Brain microvascular endothelial cell (primary cell): ENCODE measurements around the gene FCHSD2.

Experiments
- DNase-seq: peaks from one replicate; pipeline ENCODE4 v3.0.0-alpha.2; 2020
- H3K27ac ChIP-seq: fragments of 250-450 bp; sonication (Bioruptor Pico); 2 replicates; pipeline ENCODE4 v1.5.1; 2020; ENCODE audit warnings: mild to moderate bottlenecking, moderate library complexity
- H3K27me3 ChIP-seq: fragments of 250-450 bp; sonication (Bioruptor Pico); replicated peaks from 2 replicates; pipeline ENCODE4 v1.5.1; 2020; ENCODE audit warnings: mild to moderate bottlenecking
- H3K36me3 ChIP-seq: fragments of 250-450 bp; sonication (Bioruptor Pico); replicated peaks from 2 replicates; pipeline ENCODE4 v1.5.1; 2020; ENCODE audit warnings: mild to moderate bottlenecking
- H3K4me3 ChIP-seq: 2 replicates; pipeline ENCODE4 v1.5.1; 2011; ENCODE audit warnings: low read depth, mild to moderate bottlenecking, control low read depth, low read length, moderate library complexity
- in situ Hi-C: cut with HindIII; loops from 2 replicates; pipeline ENCODE4 v1.10.0; 2017; ENCODE audit warnings: low sequenced_read_pairs, low pct_ligation_motif_present
- TF ChIP-seq, protein P1 (sequence below): IDR thresholded peaks from 2 replicates; pipeline ENCODE4 v1.5.1; 2011; ENCODE audit warnings: low read depth, mild to moderate bottlenecking, moderate library complexity, low read length, control low read depth, inconsistent platforms; ENCODE audit errors: missing control alignments

Gene FCHSD2

DNA sequence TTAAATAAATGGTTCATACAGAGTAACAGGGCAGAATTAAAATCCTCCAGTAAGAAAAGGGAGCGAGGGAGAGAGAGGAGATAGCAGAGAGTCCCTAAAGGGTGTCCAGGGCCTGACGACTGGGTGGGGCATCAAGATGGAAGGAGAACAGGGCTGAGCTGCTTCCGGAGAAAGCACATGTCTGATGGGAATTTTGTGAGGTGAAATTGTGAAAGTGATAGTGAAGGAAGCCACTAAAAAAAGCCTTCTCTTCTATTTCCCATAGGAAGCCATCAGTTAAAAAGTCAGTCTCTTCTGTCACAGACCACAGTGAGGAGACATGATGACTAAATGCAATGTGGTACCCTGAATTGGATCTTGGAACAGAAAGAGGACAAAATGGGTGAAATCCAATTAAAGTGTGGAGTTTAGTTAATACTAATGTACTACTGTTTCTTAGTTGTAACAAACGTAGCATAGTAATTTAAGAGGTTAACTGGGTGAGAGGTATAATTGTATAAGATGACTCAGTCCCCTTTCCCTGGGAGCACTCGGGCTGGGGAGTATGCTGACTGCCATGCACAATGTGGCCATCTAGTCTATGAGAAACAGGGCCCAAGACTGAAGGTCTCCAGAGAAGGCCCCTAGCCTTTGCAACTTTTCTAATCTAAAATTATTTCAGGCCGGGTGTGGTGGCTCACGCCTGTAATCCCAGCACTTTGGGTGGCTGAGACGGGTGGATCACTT is 29.5 kb upstream of the FCHSD2 start:
- TF ChIP-seq, protein P1, sequence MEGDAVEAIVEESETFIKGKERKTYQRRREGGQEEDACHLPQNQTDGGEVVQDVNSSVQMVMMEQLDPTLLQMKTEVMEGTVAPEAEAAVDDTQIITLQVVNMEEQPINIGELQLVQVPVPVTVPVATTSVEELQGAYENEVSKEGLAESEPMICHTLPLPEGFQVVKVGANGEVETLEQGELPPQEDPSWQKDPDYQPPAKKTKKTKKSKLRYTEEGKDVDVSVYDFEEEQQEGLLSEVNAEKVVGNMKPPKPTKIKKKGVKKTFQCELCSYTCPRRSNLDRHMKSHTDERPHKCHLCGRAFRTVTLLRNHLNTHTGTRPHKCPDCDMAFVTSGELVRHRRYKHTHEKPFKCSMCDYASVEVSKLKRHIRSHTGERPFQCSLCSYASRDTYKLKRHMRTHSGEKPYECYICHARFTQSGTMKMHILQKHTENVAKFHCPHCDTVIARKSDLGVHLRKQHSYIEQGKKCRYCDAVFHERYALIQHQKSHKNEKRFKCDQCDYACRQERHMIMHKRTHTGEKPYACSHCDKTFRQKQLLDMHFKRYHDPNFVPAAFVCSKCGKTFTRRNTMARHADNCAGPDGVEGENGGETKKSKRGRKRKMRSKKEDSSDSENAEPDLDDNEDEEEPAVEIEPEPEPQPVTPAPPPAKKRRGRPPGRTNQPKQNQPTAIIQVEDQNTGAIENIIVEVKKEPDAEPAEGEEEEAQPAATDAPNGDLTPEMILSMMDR = no peak

DNA sequence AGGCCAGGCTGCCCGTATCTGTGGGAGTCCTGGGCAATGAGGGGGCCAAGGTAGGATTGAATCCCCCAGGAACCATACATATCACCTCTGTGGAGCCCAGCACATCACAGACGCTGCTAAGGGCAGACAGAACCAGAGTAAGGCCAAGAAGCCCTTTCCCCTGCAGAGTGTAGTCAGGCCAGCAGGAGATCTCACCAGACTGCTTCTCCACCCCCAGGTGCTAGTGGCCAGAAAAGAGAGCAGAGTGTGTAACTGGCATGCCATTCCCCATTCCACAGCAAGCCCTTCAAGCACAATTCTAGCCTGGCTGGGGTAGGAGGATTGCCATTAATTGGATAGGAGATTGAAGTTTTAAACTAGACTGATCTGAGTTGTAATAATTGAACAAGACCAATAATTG is 28.0 kb upstream of the FCHSD2 start:
- TF ChIP-seq, protein P1 = no peak
- Histone ChIP-seq H3K36me3 (no peaks in the 10 kb centered on the region), H3K27ac (no peak overlapping the region), H3K4me3 (no peak overlapping the region), H3K27me3 (no peaks in the 10 kb centered on the region)
- DNase-seq = no peak
- in situ Hi-C loops = no loop called here

More for the DNA sequence above, 29.5 kb upstream of the FCHSD2 start:
- no peak for DNase-seq
- H3K27me3 ChIP-seq = no peaks in the 10 kb centered on the region
- no peaks in the 10 kb centered on the region for H3K36me3 ChIP-seq
- H3K4me3 ChIP-seq = no peak overlapping the region
- no peak overlapping the region for H3K27ac ChIP-seq
- in situ Hi-C loops = no loop called here

DNA sequence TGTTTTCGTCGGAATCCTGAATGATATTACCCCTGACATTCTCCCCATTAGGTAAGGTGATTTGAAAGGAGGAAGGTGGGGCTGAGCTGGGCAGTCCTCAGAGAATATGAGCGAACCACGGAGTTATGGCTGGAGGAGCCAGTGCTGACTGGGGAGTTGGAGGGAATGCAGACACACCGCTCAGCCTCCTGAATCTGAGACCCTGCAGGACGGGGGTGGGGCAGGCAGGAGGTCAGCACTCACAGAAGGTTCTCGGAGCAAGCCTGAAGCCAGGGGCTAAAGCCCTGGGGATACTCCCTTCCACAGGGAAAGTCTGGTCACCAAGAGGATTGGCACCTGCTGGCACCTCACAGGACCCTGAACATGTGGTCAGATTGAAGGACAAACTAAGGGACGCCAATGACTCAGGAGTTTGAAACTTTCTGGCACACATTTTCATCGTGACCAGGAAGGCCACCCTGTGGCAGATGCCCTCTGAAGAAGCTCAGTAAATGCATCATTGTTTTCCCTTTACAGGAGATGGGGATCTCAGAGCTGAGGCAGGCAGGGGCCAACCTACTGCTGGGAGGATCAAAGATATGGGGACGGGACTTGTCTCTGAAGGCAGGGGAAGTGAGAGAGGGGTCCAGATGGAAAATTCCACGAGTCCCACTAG is 26.9 kb upstream of the FCHSD2 start:
- no peak overlapping the region for H3K27ac ChIP-seq
- H3K36me3 ChIP-seq = no peaks in the 10 kb centered on the region
- no peaks in the 10 kb centered on the region for H3K27me3 ChIP-seq
- H3K4me3 ChIP-seq = no peak overlapping the region
- no peak for DNase-seq
- in situ Hi-C loops = no loop called here
- TF ChIP-seq, protein P1 = no peak

DNA sequence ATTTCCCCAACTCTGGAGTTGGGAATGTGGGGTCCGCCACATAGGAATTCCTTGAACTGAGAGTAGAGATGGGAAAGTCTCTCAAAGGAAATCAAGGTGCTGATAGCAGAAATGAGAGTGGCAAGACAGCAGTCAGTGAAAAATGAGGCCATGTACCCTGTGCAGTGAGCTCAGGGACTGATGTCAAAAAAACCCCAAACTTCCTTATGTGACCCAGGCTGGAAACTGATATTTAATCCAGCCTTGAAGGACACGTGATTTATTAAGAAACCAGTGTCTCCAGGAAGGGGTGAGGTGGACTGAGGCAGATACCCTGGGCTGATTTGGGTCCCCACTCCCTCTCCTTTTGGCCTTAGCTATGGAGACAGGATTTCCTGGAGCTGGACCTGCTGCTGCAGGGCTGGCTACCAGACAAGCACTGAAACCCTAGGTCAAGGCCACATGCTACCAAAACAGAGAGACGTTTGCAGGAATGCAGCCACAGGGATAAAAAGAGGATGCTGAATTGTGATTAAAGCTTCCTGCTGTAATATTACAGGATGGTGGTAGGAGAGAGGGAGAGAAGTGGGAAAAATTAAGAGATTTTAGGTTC is 25.3 kb upstream of the FCHSD2 start:
- in situ Hi-C loops = no loop called here
- Histone ChIP-seq H3K4me3 (no peak overlapping the region), H3K36me3 (no peaks in the 10 kb centered on the region), H3K27me3 (no peaks in the 10 kb centered on the region), H3K27ac (no peak overlapping the region)
- TF ChIP-seq, protein P1 = no peak
- DNase-seq = no peak

DNA sequence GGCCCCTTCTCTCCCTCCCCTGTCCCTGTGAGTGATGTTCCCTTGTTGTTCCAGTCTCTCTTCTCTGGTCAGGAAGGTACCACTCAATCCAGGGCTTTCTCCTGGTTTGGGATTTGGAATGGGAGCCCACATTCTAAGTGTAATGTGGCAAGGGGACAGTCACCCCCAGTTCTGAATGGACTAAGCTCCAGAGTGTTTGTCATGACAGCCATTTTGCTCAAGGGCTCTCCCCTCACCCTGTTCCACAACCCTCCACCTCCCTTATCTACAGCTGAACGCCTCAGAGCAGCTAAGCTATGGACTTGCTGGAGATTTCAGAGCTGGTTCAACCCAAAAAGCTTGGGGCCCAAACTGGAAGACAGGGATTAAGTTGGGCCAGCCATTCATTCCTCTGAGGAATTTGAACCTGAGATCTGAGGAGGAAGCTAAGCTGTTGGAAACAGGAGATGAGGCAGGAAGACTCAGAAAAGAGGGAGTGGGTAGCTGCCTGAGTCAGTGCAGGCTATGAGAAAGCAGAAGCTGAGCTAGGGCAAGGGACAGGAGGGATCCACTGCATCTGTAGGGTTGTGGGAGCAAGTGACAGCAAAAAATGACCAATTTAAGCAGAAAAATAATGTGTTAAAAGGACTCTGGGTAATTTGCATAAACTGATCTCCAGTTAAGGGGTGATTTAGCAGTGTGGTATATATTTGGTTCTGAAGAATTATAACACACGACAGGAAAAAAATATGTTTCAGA is 22.9 kb upstream of the FCHSD2 start:
- H3K4me3 ChIP-seq = no peak overlapping the region
- no peak for DNase-seq
- H3K27me3 ChIP-seq = no peaks in the 10 kb centered on the region
- no peak overlapping the region for H3K27ac ChIP-seq
- in situ Hi-C loops = no loop called here
- TF ChIP-seq, protein P1 = no peak
- H3K36me3 ChIP-seq = no peaks in the 10 kb centered on the region
